Stimulated activated CD8-positive, alpha-beta memory T cell treated with anti-CD3 and anti-CD28 coated beads, Interleukin-2, amount 100 ng/mL, for 48 hours (primary cell): ENCODE data around the gene NUTM2F.
"Not testable (repeated sequence)": the region's sequence is repeated elsewhere in the genome, so short reads cannot be mapped to it uniquely, and the experiment has no call there.

ENCODE experiments used
- DNase-seq, 2 donors: peaks; one replicate each; pipeline ENCODE4 v3.0.0-alpha.2; 2020; ENCODE audit warnings: low read depth in 2 of 2

NUTM2F gene

GRCh38 chr9:94328544-94328943 is at the start of gene NUTM2F:
Gene NUTM2F (minus strand): TSS chr9:94328644. CDS start chr9:94328623, 21 bp downstream.
- DNase-seq, result not testable (repeated sequence)

- not testable (repeated sequence) for DNase-seq
Measured at GRCh38 chr9:94375197-94375596, 46.8 kb upstream of the NUTM2F start.

- DNase-seq, result peak; percentile 80 to 83
Measured at GRCh38 chr9:94374176-94375056, 46.0 kb upstream of the NUTM2F start.

DNA sequence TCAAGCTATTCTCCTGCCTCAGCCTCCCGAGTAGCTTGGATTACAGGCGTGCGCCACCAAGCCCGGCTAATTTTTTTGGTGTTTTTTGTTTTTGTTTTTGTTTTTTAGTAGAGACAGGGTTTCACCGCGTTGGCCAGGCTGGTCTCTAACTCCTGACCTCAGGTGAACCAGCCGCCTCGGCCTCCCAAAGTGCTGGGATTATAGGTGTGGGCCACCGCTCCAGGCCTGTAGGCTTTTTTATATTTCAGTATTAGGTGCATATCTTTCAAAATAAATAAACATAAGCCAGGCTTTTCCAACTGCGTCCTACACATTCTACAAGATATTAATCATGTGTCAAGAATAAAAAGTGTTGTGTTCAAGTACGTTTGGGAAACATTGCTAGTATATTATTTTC is 45.3 kb upstream of the NUTM2F start:
- not testable (repeated sequence) for DNase-seq

DNA sequence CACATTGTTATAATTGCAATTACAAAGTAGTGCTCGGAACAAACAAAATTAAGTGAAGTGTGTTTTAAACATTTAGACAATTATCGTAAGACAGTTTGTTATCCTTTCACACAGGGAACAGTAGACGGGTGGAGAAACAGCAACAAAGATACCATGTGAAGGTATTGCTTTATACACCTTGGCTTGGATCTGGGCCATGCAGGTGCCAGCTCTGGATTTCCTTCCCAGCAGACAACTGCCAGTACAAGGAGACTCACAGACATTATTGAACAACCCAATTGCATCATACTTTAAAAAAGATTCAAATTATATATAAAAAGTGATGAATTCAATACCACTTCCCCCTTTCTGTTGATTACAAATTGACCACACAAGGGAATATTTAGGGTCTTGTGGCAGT is 41.8 kb upstream of the NUTM2F start:
- not testable (repeated sequence) for DNase-seq

DNA sequence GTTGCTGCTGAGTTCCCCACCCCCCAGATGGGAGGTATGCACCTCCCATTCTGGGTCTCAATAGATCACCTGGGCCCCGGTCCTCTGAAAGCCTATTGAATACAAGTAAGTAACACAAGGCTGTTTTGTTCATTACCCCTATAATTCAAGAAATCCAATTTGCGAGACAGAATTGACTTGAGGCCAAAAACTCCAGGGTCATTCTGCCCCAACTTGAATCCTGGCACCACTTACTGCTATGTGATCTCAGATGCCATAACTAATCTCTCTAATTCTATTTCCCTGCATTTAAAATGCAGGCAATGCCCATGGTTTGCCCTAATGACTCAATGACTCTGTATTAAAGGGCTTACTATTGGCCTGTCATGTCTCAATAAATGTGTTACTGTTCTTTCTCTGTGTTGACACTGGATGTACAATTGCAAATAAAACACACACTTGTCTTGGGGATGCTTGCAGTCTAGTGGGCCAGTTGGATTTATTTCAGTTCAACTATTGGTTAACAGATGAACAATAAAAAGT is 35.7 kb upstream of the NUTM2F start:
- DNase-seq, result not testable (repeated sequence)

DNA sequence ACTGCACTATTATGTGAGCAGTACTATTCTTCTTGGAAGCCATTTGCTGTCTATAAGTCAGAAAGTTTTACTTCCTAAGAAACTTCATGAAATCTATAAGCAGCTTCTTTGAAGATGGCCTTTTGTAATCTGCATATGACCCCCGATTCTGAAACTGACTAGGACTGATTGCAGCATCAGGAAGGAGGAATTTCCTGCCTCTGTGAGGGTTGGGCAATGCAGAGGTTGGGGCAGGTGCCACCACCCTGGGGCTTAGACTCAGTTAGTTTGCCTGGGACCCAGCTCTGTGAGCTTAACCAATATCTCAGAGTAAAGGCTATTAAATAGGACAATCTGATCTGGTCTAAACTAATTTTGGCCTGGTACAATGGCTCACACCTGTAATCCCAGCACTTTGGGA is 28.7 kb upstream of the NUTM2F start:
- DNase-seq, result not testable (repeated sequence)

GRCh38 chr9:94351901-94352723 is 23.7 kb upstream of the NUTM2F start:
- not testable (repeated sequence) for DNase-seq

DNA sequence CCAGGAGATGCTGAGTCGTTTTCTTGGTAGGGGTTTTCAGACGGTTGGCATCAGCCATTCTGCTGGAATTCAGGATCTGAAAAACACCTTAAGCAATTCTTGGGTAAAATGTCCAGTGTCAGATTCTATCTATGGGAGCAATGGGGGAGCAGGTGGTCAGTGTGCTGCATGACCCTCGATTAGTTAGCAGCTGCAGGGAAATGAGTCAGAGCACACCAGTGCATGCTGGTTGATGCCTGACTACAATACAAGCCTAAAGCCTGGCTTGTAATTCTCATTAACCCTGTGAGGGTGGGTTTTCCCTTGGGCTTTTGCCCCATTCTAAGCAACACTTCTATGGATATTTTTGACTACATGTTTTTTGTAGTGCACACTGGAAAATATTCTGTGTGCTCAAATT is 20.3 kb upstream of the NUTM2F start:
- DNase-seq, result not testable (repeated sequence)

DNA sequence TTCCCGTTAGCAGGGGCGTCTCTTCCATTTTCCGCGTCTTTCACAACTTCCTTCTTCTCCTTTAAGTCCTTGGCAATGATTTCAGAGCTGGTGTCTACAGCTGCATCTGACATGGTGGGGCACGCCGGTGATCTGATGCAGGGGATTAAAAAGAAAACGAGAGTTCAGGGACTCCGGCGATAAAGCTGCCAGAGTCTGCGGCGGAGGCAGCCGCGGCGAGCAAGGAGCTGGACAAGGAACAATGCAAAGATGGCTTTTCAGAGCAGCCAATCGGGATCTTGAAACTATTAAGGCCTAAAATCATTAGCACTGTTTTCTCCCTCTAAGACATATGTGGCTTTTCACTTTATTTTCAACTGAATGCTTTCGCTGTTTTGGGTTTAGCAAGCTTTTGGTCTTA is 19.0 kb upstream of the NUTM2F start:
- DNase-seq, result not testable (repeated sequence)

- not testable (repeated sequence) for DNase-seq
Measured at GRCh38 chr9:94341703-94342102, 13.3 kb upstream of the NUTM2F start.

GRCh38 chr9:94340750-94341149 is 12.3 kb upstream of the NUTM2F start:
- DNase-seq, result not testable (repeated sequence)

DNA sequence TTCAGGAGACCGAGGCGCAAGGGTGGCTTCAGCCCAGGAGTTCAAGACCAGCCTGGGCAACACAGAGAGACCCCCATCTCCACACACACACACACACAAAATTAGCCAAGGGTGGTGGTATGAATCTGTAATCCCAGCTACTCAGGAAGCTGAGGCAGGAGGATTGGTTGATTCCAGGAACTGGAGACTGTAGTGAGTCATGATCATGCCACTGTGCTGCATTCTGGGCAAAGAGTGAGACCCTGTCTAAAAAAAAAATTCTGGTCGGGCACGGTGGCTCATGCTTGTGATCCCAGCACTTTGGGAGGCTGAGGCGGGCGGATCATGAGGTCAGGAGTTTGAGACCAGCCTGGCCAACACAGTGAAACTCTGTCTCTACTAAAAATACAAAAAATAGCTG is 11.2 kb upstream of the NUTM2F start:
- DNase-seq, result not testable (repeated sequence)

- DNase-seq, result not testable (repeated sequence)
Measured at GRCh38 chr9:94338723-94339122, 10.3 kb upstream of the NUTM2F start.

DNA sequence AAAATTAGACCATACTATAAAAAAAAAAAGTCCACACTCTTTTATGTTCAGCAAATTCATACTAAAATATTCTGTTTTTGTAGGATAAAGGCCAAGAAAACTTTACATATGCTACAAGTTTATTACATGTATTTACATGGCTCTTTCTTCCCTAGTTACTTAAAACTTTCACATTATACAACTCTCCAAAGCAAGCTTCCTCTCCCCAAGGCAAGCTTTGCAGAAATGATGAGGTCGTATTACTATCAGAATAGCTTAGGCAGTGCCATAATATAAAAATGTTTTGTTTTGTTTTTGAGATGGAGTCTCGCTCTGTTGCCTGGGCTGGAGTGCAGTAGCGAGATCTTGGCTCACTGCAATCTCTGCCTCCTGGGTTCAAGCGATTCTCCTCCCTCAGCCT is 8.0 kb upstream of the NUTM2F start:
- DNase-seq, result not testable (repeated sequence)

- not testable (repeated sequence) for DNase-seq
Measured at GRCh38 chr9:94325583-94325982, 2.9 kb downstream of the NUTM2F start.

- not testable (repeated sequence) for DNase-seq
Measured at GRCh38 chr9:94323153-94323798, 5.2 kb downstream of the NUTM2F start.

DNA sequence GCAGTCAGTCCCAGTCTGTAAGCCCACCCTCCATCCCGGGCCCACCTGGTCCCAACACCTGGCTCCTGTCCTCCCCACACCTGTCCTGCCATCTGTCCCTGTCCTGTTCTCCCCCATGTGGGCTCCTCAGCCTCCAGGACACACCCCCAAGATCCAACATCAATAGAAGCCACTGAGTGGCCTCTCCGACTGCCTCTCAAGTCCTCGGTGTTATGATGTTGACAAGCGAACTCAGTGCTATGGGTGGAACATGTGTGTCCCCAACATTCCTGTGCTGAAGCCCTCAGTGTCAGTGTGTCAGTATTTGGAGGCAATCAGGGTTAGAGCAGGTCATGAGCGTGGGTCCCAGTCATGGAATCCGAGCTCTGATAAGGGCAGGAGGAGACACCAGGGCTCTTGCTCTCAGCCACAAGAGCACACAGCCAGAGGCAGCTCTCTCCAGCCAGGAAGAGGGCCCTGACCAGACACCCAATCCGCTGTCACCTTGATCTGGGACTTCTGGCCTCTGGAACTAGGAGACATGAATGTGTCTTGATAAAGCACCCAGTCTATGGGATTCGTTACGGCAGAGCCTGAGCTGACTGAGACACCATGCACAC is 6.0 kb downstream of the NUTM2F start:
- not testable (repeated sequence) for DNase-seq

DNA sequence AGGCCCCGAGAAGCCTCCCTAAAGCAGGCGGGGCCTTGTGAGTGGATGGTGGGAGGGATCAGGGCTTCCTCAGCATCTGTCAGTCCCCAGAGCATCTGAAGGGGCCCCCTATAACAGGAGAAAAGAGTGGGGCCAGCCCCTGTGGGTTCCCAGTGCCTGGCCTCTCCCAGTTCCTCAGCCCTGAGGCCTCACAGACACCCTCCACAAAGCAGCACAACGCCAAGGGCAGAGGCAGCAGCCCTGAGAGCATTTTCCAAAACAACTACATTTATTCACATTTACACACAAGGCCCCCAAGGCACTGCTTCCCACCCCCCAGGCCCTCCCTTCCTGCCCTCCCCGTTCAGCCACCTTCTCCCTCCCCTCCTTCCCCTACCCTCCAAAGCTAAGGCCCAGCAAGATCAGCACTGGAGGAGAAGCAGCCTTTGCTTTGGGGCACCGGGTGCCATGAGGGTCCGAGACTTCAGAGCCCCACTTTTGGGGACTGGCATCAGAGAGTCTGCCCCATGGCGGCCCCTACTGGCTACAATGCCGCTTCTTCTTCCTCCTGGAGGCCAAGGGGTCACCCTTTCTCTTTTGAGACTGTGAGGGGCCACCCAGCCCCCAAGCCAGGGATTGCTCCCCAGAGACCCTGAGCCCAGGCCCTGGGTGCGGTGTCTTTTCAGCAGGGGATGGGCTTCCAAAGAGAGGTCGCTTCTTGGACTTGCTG is 10.3 kb downstream of the NUTM2F start:
- DNase-seq, result not testable (repeated sequence)

- not testable (repeated sequence) for DNase-seq
Measured at GRCh38 chr9:94316236-94316635, 12.2 kb downstream of the NUTM2F start.
